HG03135 (cell line): ENCODE measurements around the gene KCNIP4.

Source experiments
- ATAC-seq: cut with Tn5 transposase; IDR thresholded peaks from one replicate; pipeline ENCODE4 v1.9.1; 2021; ENCODE audit warnings: mild to moderate bottlenecking, moderate library complexity; ENCODE audit not compliant: unreplicated experiment

The KCNIP4 gene

GRCh38 chr4:21901831-21902230 is 46.7 kb downstream of the KCNIP4 start:
- ATAC-seq, result no peak

GRCh38 chr4:21901281-21901680 is 47.3 kb downstream of the KCNIP4 start:
- no peak for ATAC-seq

- no peak for ATAC-seq
These were observed 48.4 kb downstream of the KCNIP4 start for GRCh38 chr4:21900211-21900610.

GRCh38 chr4:21898101-21898500 is 50.5 kb downstream of the KCNIP4 start:
- no peak for ATAC-seq

GRCh38 chr4:21896767-21897166 is 51.8 kb downstream of the KCNIP4 start:
- ATAC-seq, result no peak

- ATAC-seq, result no peak
These were observed 55.4 kb downstream of the KCNIP4 start for GRCh38 chr4:21893136-21893535.

GRCh38 chr4:21890231-21890630 is 58.3 kb downstream of the KCNIP4 start:
- ATAC-seq, result no peak

GRCh38 chr4:21888195-21888976 is 60.2 kb downstream of the KCNIP4 start:
- peak; percentile 74 for ATAC-seq

GRCh38 chr4:21887481-21887880 is 61.1 kb downstream of the KCNIP4 start:
- ATAC-seq, result no peak

- ATAC-seq, result no peak
These were observed 62.8 kb downstream of the KCNIP4 start for GRCh38 chr4:21885770-21886169.

GRCh38 chr4:21885241-21885640 is 63.3 kb downstream of the KCNIP4 start:
- ATAC-seq, result no peak

- no peak for ATAC-seq
These were observed 64.0 kb downstream of the KCNIP4 start for GRCh38 chr4:21884615-21885014.

GRCh38 chr4:21882051-21882839 is 66.3 kb downstream of the KCNIP4 start:
- no peak for ATAC-seq

- no peak for ATAC-seq
These were observed 69.4 kb downstream of the KCNIP4 start for GRCh38 chr4:21879187-21879586.

- ATAC-seq, result no peak
These were observed 71.9 kb downstream of the KCNIP4 start for GRCh38 chr4:21876711-21877110.

GRCh38 chr4:21873145-21873544 is 75.4 kb downstream of the KCNIP4 start:
- ATAC-seq, result no peak

GRCh38 chr4:21872101-21872500 is 76.5 kb downstream of the KCNIP4 start:
- no peak for ATAC-seq

GRCh38 chr4:21869978-21870745 is 78.4 kb downstream of the KCNIP4 start:
- ATAC-seq, result no peak

GRCh38 chr4:21864686-21865085 is 83.9 kb downstream of the KCNIP4 start:
- no peak for ATAC-seq

- ATAC-seq, result no peak
These were observed 85.7 kb downstream of the KCNIP4 start for GRCh38 chr4:21862917-21863316.

- no peak for ATAC-seq
These were observed 89.6 kb downstream of the KCNIP4 start for GRCh38 chr4:21858971-21859370.
